Fibroblast of the aortic adventitia (primary cell): ENCODE data around the gene ALDH16A1. TPM values are rescaled to one million over a fixed set of nuclear protein-coding genes. Genes with fewer than 3 reads are reported as not detected.

ENCODE experiments used
- DNase-seq: peaks from one replicate; pipeline ENCODE4 v3.0.0-alpha.2; 2010; ENCODE audit warnings: low read depth
- H3K4me3 ChIP-seq: 2 replicates; pipeline ENCODE4 v1.5.1; 2011; ENCODE audit warnings: low read depth, mild to moderate bottlenecking, control low read depth, low read length, moderate library complexity
- small RNA-seq: library from RNA; depleted of rRNA; stranded (forward); fragments of <200 nt; gene quantifications from one replicate; pipeline ENCODE3, GENCODE V24; 2012
- total RNA-seq: library from RNA; depleted of rRNA; stranded (reverse); fragments of >200 nt; gene quantifications from 2 replicates; pipeline ENCODE4 v1.2.3, GENCODE V29; 2012; ENCODE audit warnings: low replicate concordance
- TF ChIP-seq, protein P1 (sequence below): IDR thresholded peaks from 2 replicates; pipeline ENCODE4 v1.5.1; 2011; ENCODE audit warnings: mild to moderate bottlenecking, low read length, control low read depth, inconsistent platforms; ENCODE audit not compliant: insufficient read depth

Gene ALDH16A1
- total RNA-seq, 1 donor = 25.0 TPM

- DNase-seq = no peak
- TF ChIP-seq, protein P1, sequence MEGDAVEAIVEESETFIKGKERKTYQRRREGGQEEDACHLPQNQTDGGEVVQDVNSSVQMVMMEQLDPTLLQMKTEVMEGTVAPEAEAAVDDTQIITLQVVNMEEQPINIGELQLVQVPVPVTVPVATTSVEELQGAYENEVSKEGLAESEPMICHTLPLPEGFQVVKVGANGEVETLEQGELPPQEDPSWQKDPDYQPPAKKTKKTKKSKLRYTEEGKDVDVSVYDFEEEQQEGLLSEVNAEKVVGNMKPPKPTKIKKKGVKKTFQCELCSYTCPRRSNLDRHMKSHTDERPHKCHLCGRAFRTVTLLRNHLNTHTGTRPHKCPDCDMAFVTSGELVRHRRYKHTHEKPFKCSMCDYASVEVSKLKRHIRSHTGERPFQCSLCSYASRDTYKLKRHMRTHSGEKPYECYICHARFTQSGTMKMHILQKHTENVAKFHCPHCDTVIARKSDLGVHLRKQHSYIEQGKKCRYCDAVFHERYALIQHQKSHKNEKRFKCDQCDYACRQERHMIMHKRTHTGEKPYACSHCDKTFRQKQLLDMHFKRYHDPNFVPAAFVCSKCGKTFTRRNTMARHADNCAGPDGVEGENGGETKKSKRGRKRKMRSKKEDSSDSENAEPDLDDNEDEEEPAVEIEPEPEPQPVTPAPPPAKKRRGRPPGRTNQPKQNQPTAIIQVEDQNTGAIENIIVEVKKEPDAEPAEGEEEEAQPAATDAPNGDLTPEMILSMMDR = no peak
- no peak overlapping the region for H3K4me3 ChIP-seq
Measured at GRCh38 chr19:49518033-49518432, 65.0 kb downstream of the ALDH16A1 start.

Small RNA genes lying within 50 kb of the gene (small RNA-seq; reads per million reads assigned to genes)
- not detected for gene COX6CP7
- 0.38 reads per million for gene MIR150
- gene SNORD32A = not detected
- gene SNORD33 = not detected
- not detected for gene SNORD34
- not detected for gene SNORD35A
- not detected for gene SNORD35B

Other genes with a start within 250 kb of the ALDH16A1 start
- 0.09 TPM in 1 of 2 replicates, not detected in the other for gene SLC6A16, start 128.0 kb upstream of the ALDH16A1 start, total RNA-seq
- not detected in 2 replicates for gene CD37, start 117.8 kb upstream of the ALDH16A1 start, total RNA-seq
- 19.2 and 22.3 TPM in 2 replicates for gene TEAD2, start 90.8 kb upstream of the ALDH16A1 start, total RNA-seq
- gene DKKL1, start 89.3 kb upstream of the ALDH16A1 start, total RNA-seq = 0.18 TPM in 1 of 2 replicates, not detected in the other
- gene KASH5, start 65.0 kb upstream of the ALDH16A1 start, total RNA-seq = not detected in 2 replicates
- not detected in 2 replicates for gene PTH2, start 29.8 kb upstream of the ALDH16A1 start, total RNA-seq
- not detected in 2 replicates for gene GFY, start 27.8 kb upstream of the ALDH16A1 start, total RNA-seq
- gene SLC17A7, start 11.7 kb upstream of the ALDH16A1 start, total RNA-seq = 0.49 TPM in 1 of 2 replicates, not detected in the other
- 80.6 and 151 TPM in 2 replicates for gene PIH1D1, start 1.4 kb upstream of the ALDH16A1 start, total RNA-seq
- gene FLT3LG, start 21.0 kb downstream of the ALDH16A1 start, total RNA-seq = 3.7 and 5.4 TPM in 2 replicates
- 2,039 and 2,642 TPM in 2 replicates for gene RPL13A, start 34.4 kb downstream of the ALDH16A1 start, total RNA-seq
- 2,258 and 4,425 TPM in 2 replicates for gene RPS11, start 43.2 kb downstream of the ALDH16A1 start, total RNA-seq
- gene FCGRT, start 59.4 kb downstream of the ALDH16A1 start, total RNA-seq = 73.8 and 132 TPM in 2 replicates
- gene RCN3, start 74.8 kb downstream of the ALDH16A1 start, total RNA-seq = 121 and 181 TPM in 2 replicates
- 35.7 and 46.9 TPM in 2 replicates for gene NOSIP, start 127.3 kb downstream of the ALDH16A1 start, total RNA-seq
- gene PRRG2, start 128.1 kb downstream of the ALDH16A1 start, total RNA-seq = 0.27 and 0.57 TPM in 2 replicates
- 3.2 and 3.7 TPM in 2 replicates for gene PRR12, start 138.0 kb downstream of the ALDH16A1 start, total RNA-seq
- 13.7 and 52.4 TPM in 2 replicates for gene RRAS, start 186.9 kb downstream of the ALDH16A1 start, total RNA-seq
- gene SCAF1, start 189.0 kb downstream of the ALDH16A1 start, total RNA-seq = 16.9 and 41.1 TPM in 2 replicates
- gene IRF3, start 212.6 kb downstream of the ALDH16A1 start, total RNA-seq = 33.3 and 106 TPM in 2 replicates
- gene BCL2L12, start 212.7 kb downstream of the ALDH16A1 start, total RNA-seq = 3.9 and 6.1 TPM in 2 replicates
- gene PRMT1, start 224.0 kb downstream of the ALDH16A1 start, total RNA-seq = 32.5 and 164 TPM in 2 replicates
- gene ADM5, start 236.4 kb downstream of the ALDH16A1 start, total RNA-seq = 0.33 and 0.63 TPM in 2 replicates
- 23.4 and 39.4 TPM in 2 replicates for gene CPT1C, start 237.9 kb downstream of the ALDH16A1 start, total RNA-seq